Measurements from ENCODE around the gene KCTD2. TPM values are rescaled to one million over a fixed set of nuclear protein-coding genes. Genes with fewer than 3 reads are reported as not detected.

KCTD2 gene
- total and polyA plus RNA-seq, 9 of the 15 experiments (the other 6 are each of a cell fraction or from before 2014, with no cell fraction given): 1.7 to 32.9 (median 15.8) TPM

GRCh38 chr17:75033346-75034235 is 13.4 kb upstream of the KCTD2 start (continued):
- peak; percentile 74 for TF ChIP-seq BRF1 (IDR thresholded peaks at IDR 0.05; ENCODE audit: borderline replicate concordance, extremely low read depth, insufficient read length)
- no peak for TF ChIP-seq AFF4 (CRISPR knock-in tag; IDR thresholded peaks at IDR 0.05)
- no peak for TF ChIP-seq FOXM1 (IDR thresholded peaks at IDR 0.05; ENCODE audit: low read depth)
- no peak for TF ChIP-seq FOXM1 (CRISPR knock-in tag; IDR thresholded peaks at IDR 0.05; ENCODE audit: low read depth)
- no peak for TF ChIP-seq HNRNPUL1 (IDR thresholded peaks at IDR 0.05; ENCODE audit: low read length)
- peak; percentile 45 for TF ChIP-seq ZNF592 (IDR thresholded peaks at IDR 0.05)
- no peak for TF ChIP-seq ZNF668 (CRISPR knock-in tag; IDR thresholded peaks at IDR 0.05)
- TF ChIP-seq ETV5 (CRISPR knock-in tag; IDR thresholded peaks at IDR 0.05; ENCODE audit: low read depth): no peak
- TF ChIP-seq LARP7 (IDR thresholded peaks at IDR 0.05): no peak
- no peak for TF ChIP-seq KAT8 (IDR thresholded peaks at IDR 0.05; ENCODE audit: low read depth)
- no peak for TF ChIP-seq TAF1 (IDR thresholded peaks at IDR 0.05; ENCODE audit: control insufficient read depth, extremely low read depth, insufficient read depth, low read length, severe bottlenecking)
- TF ChIP-seq CEBPG (CRISPR knock-in tag; IDR thresholded peaks at IDR 0.05): no peak
- TF ChIP-seq CEBPG (tag; conservative IDR thresholded peaks at IDR 0.05 in 1 of 2, IDR thresholded peaks at IDR 0.05 in 1 of 2): no peak
- TF ChIP-seq HBP1 (CRISPR knock-in tag; IDR thresholded peaks at IDR 0.05): no peak
- TF ChIP-seq GATAD2B (IDR thresholded peaks at IDR 0.05; ENCODE audit: borderline replicate concordance): peak; percentile 82; the same call in 1 of the 2 replicates
- TF ChIP-seq POLR2AphosphoS2 (IDR thresholded peaks at IDR 0.05; ENCODE audit: low read length): no peak
- no peak for TF ChIP-seq WHSC1 (IDR thresholded peaks at IDR 0.05; ENCODE audit: low read length)
- no peak for TF ChIP-seq MED1 (CRISPR knock-in tag; IDR thresholded peaks at IDR 0.05; ENCODE audit: borderline replicate concordance)
- TF ChIP-seq MEF2A (IDR thresholded peaks at IDR 0.05; ENCODE audit: control insufficient read depth, low read depth, low read length): no peak; the same call in 1 of the 2 replicates
